ENCODE measurements around the gene ZBTB12. TPM values are rescaled to one million over a fixed set of nuclear protein-coding genes. Genes with fewer than 3 reads are reported as not detected.

The ZBTB12 gene
- total and polyA plus RNA-seq, 2 of the 13 experiments (the other 11 are each of a cell fraction or from before 2014, with no cell fraction given), result 4.8 to 6.0 TPM

DNA sequence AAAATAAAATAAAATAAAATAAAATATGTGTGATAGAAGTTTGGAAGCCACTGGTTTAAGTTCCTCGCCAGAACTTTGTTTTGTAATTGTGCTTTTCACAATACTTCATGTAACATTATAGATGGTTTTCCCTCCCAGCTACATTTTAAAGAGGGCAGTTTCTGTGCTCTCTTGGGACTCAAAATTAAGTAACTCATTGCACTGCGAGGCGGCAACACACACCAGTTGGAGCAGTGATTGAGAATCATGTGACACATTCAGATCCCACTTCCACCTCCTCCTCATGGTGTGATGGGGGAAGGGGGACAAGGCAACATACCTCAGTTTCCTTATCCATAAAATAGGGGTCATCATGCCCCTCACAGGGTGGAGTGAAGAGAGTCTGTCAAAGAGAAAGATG is 33.1 kb upstream of the ZBTB12 start:
- H3K4me1 ChIP-seq (ENCODE audit: insufficient read depth, low read length), result peaks cover 22% of the 10 kb centered on the region
- ChIA-PET CTCF (ENCODE audit: low intra/inter-chr PET ratio, low total read pairs) (no interaction called here), POLR2A (interaction anchor here (1.4 to 2.0 kb wide), 2 partner anchors 10 to 17 kb away, joined by 8 to 9 read pairs; partner anchors contain the start of gene CFB)
- no peak for ATAC-seq
- FAIRE-seq, result no peak
- over 99% methylated on average over 3 of the region's 3 CpGs for WGBS (ENCODE audit: low lambda C conversion rate)
- no peak for DNase-seq (ENCODE audit: low spot score)
- H3K9me3 ChIP-seq (ENCODE audit: low read length), result no peaks in the 10 kb centered on the region
- no peaks in the 10 kb centered on the region for H3K27me3 ChIP-seq (ENCODE audit: control insufficient read depth in 1 of 2, insufficient read depth in 2 of 2, low read length in 2 of 2)
- no peak overlapping the region for H3K27ac ChIP-seq (ENCODE audit: extremely low read length, insufficient read depth, low read length)
- peaks cover 8 to 18% of the 10 kb centered on the region in 2 experiments for H3K36me3 ChIP-seq (replicated peaks in 1 of 2; ENCODE audit: control insufficient read depth in 1 of 2, insufficient read depth in 2 of 2, low read length in 2 of 2)
- no peak overlapping the region for H3K4me3 ChIP-seq (replicated peaks in 1 of 3; ENCODE audit: insufficient read depth in 1 of 3, low read depth in 2 of 3, low read length in 3 of 3)
- TF ChIP-seq CEBPG (CRISPR knock-in tag; IDR thresholded peaks at IDR 0.05) (no peak), TCF12 (IDR thresholded peaks at IDR 0.05) (no peak), TCF12 (CRISPR knock-in tag; IDR thresholded peaks at IDR 0.05) (no peak), ZNF432 (CRISPR knock-in tag; IDR thresholded peaks at IDR 0.05; ENCODE audit: borderline replicate concordance) (no peak), TAF15 (IDR thresholded peaks at IDR 0.05; ENCODE audit: low read depth, low read length, poor library complexity, severe bottlenecking) (no peak), ZNF776 (CRISPR knock-in tag; IDR thresholded peaks at IDR 0.05) (no peak), ISX (CRISPR knock-in tag; conservative IDR thresholded peaks at IDR 0.05) (no peak), ZMYM2 (CRISPR knock-in tag; IDR thresholded peaks at IDR 0.05) (no peak), FIP1L1 (IDR thresholded peaks at IDR 0.05; ENCODE audit: borderline replicate concordance, insufficient read depth, low read depth, low read length) (no peak), RFXAP (CRISPR knock-in tag; IDR thresholded peaks at IDR 0.05; ENCODE audit: borderline replicate concordance) (no peak)
- TF ChIP-seq, protein P1, sequence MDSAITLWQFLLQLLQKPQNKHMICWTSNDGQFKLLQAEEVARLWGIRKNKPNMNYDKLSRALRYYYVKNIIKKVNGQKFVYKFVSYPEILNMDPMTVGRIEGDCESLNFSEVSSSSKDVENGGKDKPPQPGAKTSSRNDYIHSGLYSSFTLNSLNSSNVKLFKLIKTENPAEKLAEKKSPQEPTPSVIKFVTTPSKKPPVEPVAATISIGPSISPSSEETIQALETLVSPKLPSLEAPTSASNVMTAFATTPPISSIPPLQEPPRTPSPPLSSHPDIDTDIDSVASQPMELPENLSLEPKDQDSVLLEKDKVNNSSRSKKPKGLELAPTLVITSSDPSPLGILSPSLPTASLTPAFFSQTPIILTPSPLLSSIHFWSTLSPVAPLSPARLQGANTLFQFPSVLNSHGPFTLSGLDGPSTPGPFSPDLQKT (CRISPR knock-in tag; IDR thresholded peaks at IDR 0.05; ENCODE audit: borderline replicate concordance), result no peak
- H4K20me1 ChIP-seq (ENCODE audit: insufficient read depth, low read length), result no peaks in the 10 kb centered on the region
- intact Hi-C loops (cut with micrococcal nuclease; ENCODE audit: unreplicated experiment), result no loop called here
- no TSS peak for BruUV-seq (replicated peaks)
- in situ Hi-C loops (cut with HindIII; ENCODE audit: extremely low pct_ligation_motif_present, low pct_unique_long_range_greater_than_20kb), result no loop called here
- H3K9ac ChIP-seq (ENCODE audit: insufficient read depth, low read depth, low read length), result no peak overlapping the region
- H3K79me2 ChIP-seq (ENCODE audit: insufficient read depth, low read length), result peaks cover 9% of the 10 kb centered on the region
- H2AFZ ChIP-seq (ENCODE audit: low read length), result no peak overlapping the region
- H3K4me2 ChIP-seq (ENCODE audit: low read depth, low read length), result no peak overlapping the region

All from HepG2 (cell line).